ENCODE results near the gene BDKRB2.

Gene BDKRB2

GRCh38 chr14:96204151-96205058 lies at the start of gene BDKRB2:
Gene BDKRB2 (plus strand): TSS chr14:96204839. CDS start chr14:96237108, 32,269 bp downstream.
- DNase-seq = peak; percentile 71

- no peak for DNase-seq
Observed at GRCh38 chr14:96154900-96155299, 49.7 kb upstream of the BDKRB2 start.

GRCh38 chr14:96156804-96157760 lies 47.6 kb upstream of the BDKRB2 start:
- peak; percentile 65 for DNase-seq

GRCh38 chr14:96158735-96159134 lies 45.9 kb upstream of the BDKRB2 start:
- no peak for DNase-seq

- no peak for DNase-seq
Observed at GRCh38 chr14:96160076-96160912, 44.3 kb upstream of the BDKRB2 start.

- no peak for DNase-seq
Observed at GRCh38 chr14:96160913-96161310, 43.7 kb upstream of the BDKRB2 start.

GRCh38 chr14:96161636-96162035 lies 43.0 kb upstream of the BDKRB2 start:
- no peak for DNase-seq

GRCh38 chr14:96162265-96162664 lies 42.4 kb upstream of the BDKRB2 start:
- DNase-seq = no peak

GRCh38 chr14:96162741-96163140 lies 41.9 kb upstream of the BDKRB2 start:
- no peak for DNase-seq

GRCh38 chr14:96164861-96165490 lies 39.7 kb upstream of the BDKRB2 start:
- DNase-seq = peak; percentile 32

GRCh38 chr14:96165493-96166436 lies 38.9 kb upstream of the BDKRB2 start:
- no peak for DNase-seq

- no peak for DNase-seq
Observed at GRCh38 chr14:96166461-96167223, 38.0 kb upstream of the BDKRB2 start.

- no peak for DNase-seq
Observed at GRCh38 chr14:96167224-96168148, 37.2 kb upstream of the BDKRB2 start.

GRCh38 chr14:96168581-96168980 lies 36.1 kb upstream of the BDKRB2 start:
- no peak for DNase-seq

GRCh38 chr14:96170961-96171592 lies 33.6 kb upstream of the BDKRB2 start:
- no peak for DNase-seq

- DNase-seq = no peak
Observed at GRCh38 chr14:96173636-96174475, 30.8 kb upstream of the BDKRB2 start.

GRCh38 chr14:96176275-96176674 lies 28.4 kb upstream of the BDKRB2 start:
- DNase-seq = no peak

All from NCI-H82 (cell line).